GM12878 (cell line): ENCODE data around the gene EOLA1. TPM values are rescaled to one million over a fixed set of nuclear protein-coding genes. Genes with fewer than 3 reads are reported as not detected.

Experiments used
- CHD1 ChIP-seq: IDR thresholded peaks from 2 replicates; pipeline ENCODE4 v1.6.1; 2012; ENCODE audit warnings: low read depth, low read length, improper control_type of control experiment
- E2F8 ChIP-seq: fragments of 450-650 bp; IDR thresholded peaks from 2 replicates; pipeline ENCODE4 v1.6.1; 2018; ENCODE audit warnings: mild to moderate bottlenecking, low read depth, moderate library complexity; ENCODE audit not compliant: partially characterized antibody
- JUNB ChIP-seq: IDR thresholded peaks from 2 replicates; pipeline ENCODE4 v1.6.1; 2016; ENCODE audit warnings: antibody characterized with exemption, mild to moderate bottlenecking
- KLF5 ChIP-seq: fragments of 450-650 bp; IDR thresholded peaks from 2 replicates; pipeline ENCODE4 v1.6.1; 2014; ENCODE audit warnings: mild to moderate bottlenecking; ENCODE audit not compliant: partially characterized antibody
- SPI1 ChIP-seq: IDR thresholded peaks from 2 replicates; pipeline ENCODE4 v1.6.1; 2011; ENCODE audit warnings: low read depth, mild to moderate bottlenecking, low read length, moderate library complexity, borderline replicate concordance; ENCODE audit not compliant: insufficient read depth
- STAT3 ChIP-seq: IDR thresholded peaks from 2 replicates; pipeline ENCODE4 v1.6.1; 2011; ENCODE audit warnings: low read depth, low read length, improper control_type of control experiment
- USF1 ChIP-seq: IDR thresholded peaks from 2 replicates; pipeline ENCODE4 v1.6.1; 2011; ENCODE audit warnings: borderline replicate concordance, low read depth, mild to moderate bottlenecking, moderate library complexity, mixed read lengths, low read length; ENCODE audit not compliant: insufficient read depth; ENCODE audit errors: extremely low read length
- ZBTB11 ChIP-seq: fragments of 450-650 bp; formaldehyde crosslinking; IDR thresholded peaks from 2 replicates; pipeline ENCODE4 v1.5.0; 2022; ENCODE audit warnings: mild to moderate bottlenecking, missing genetic modification characterization
- polyA plus RNA-seq, 11 experiments: library from polyadenylated mRNA; depleted of rRNA in 4 of 11; unstranded in 6 of 11; stranded (reverse) in 5 of 11; fragments of >200 nt; fragmentation: Nextera tagmentation in 4 of 11; fragmentation: Illumina TruSeq in 1 of 11; extraction: Ambion mirVana in 4 of 11; extraction: Trizol in 1 of 11; gene quantifications; 1 replicate in 1 of 11; 2 replicates in 10 of 11; pipeline versions ENCODE4 v1.2.1 to v1.2.3, GENCODE V29; 2011 to 2016; ENCODE audit warnings: inconsistent platforms in 2 of 11, missing spikeins in 2 of 11, low read depth in 1 of 11
- total RNA-seq, 4 experiments: library from RNA; depleted of rRNA in 3 of 4; stranded (reverse); fragments of >200 nt in 3 of 4; fragmentation: Illumina TruSeq in 1 of 4; extraction: Trizol in 1 of 4; gene quantifications; 2 replicates each; pipeline versions ENCODE4 v1.2.1 to v1.2.3, GENCODE V29; 2013 to 2021

The EOLA1 gene
- total and polyA plus RNA-seq, 10 of the 15 experiments (the other 5 are each of a cell fraction or from before 2014, with no cell fraction given), result 9.2 to 42.3 (median 24.3) TPM

GRCh38 chrX:149540621-149541520 is at the start of gene EOLA1 (continued):
- TF ChIP-seq E2F8, result no peak
- no peak for TF ChIP-seq USF1
- no peak for TF ChIP-seq JUNB
- no peak for TF ChIP-seq CHD1
- TF ChIP-seq ZBTB11 (CRISPR knock-in tag), result no peak
- TF ChIP-seq KLF5, result no peak
- no peak for TF ChIP-seq STAT3
- TF ChIP-seq SPI1, result peak; percentile 19; the same call in 1 of the 2 replicates
